ENCODE measurements around the gene NSUN4. TPM values are rescaled to one million over a fixed set of nuclear protein-coding genes. Genes with fewer than 3 reads are reported as not detected.

NSUN4 gene
- total RNA-seq, 2 donors from 2014 or later = 24.0 to 43.8 TPM

DNA sequence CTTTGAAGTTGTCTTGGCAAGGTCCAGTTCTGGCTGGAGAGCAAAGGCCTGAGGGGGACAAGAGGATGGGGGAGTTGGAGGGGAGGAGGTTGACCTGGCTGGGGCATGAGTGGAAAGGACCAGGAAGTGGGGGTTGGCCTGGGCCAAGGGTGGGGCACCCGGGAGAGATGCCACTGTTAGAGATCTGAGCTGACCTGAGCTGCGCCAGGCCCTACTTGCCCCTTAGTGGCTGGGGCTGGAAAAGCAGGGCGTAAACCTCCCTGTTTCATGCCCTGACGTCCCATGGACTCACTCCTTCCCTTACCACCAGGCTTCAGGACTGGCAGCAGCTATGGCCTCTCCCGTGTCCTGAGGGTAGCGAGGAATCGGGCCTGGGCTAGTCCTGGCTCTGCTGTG, 70.4 kb downstream of the NSUN4 start:
- ATAC-seq = no peak
- peaks cover 7 to 8% of the 10 kb centered on the region in 2 donors for H3K4me1 Mint-ChIP-seq (ENCODE audit: low read depth in 2 of 2)
- DNase-seq (ENCODE audit: low spot score) = no peak
- no peaks in the 10 kb centered on the region for H3K9me3 Mint-ChIP-seq
- H3K27ac Mint-ChIP-seq = no peak overlapping the region
- no peak overlapping the region for H3K4me3 Mint-ChIP-seq
- H3K27me3 Mint-ChIP-seq = no peaks in the 10 kb centered on the region
- no peaks in the 10 kb centered on the region for H3K36me3 Mint-ChIP-seq

Other genes with a start within 250 kb of the NSUN4 start
- gene PIK3R3, start 208.2 kb upstream of the NSUN4 start, total RNA-seq = 1 to 10 TPM; 3.3 to 7.4 TPM
- gene TSPAN1, start 165.7 kb upstream of the NSUN4 start, total RNA-seq = not detected
- gene P3R3URF, start 164.3 kb upstream of the NSUN4 start, total RNA-seq = not detected
- gene POMGNT1, start 142.4 kb upstream of the NSUN4 start, total RNA-seq = 10 to 100 TPM; 46.7 to 61.7 TPM
- not detected for gene LURAP1, start 137.5 kb upstream of the NSUN4 start, total RNA-seq
- gene RAD54L, start 93.0 kb upstream of the NSUN4 start, total RNA-seq = 10 to 100 TPM; 23.3 to 87.5 TPM
- 10 to 100 TPM; 43.2 to 45.5 TPM for gene LRRC41, start 37.2 kb upstream of the NSUN4 start, total RNA-seq
- 100 to 1,000 TPM; 236 to 253 TPM for gene UQCRH, start 37.1 kb upstream of the NSUN4 start, total RNA-seq
- 1 to 10 TPM; 4.1 to 6.6 TPM for gene FAAH, start 53.5 kb downstream of the NSUN4 start, total RNA-seq
- gene DMBX1, start 149.0 kb downstream of the NSUN4 start, total RNA-seq = under 1 TPM; 0.26 to 0.47 TPM
- gene KNCN, start 210.8 kb downstream of the NSUN4 start, total RNA-seq = not detected